SK-N-SH treated with all-trans-retinoic acid at 6 μM for 48 hours (cell line): ENCODE results near the gene F7.

ENCODE experiments used
- ATAC-seq: fragments of 200-7000 bp; cut with Tn5 transposase; 3 replicates; pipeline ENCODE4 v1.9.1; 2020; ENCODE audit warnings: mild to moderate bottlenecking, moderate library complexity
- ARNTL ChIP-seq: fragments of 450-650 bp; formaldehyde crosslinking; IDR thresholded peaks from 2 replicates; pipeline ENCODE4 v1.5.0; 2020; ENCODE audit warnings: low read depth, mild to moderate bottlenecking, moderate library complexity, borderline replicate concordance
- CSDC2 ChIP-seq: fragments of 250-450 bp; sonication (Bioruptor Pico); IDR thresholded peaks from 2 replicates; pipeline ENCODE4 v1.5.0; 2020; ENCODE audit warnings: mild to moderate bottlenecking, moderate library complexity
- GLIS3 ChIP-seq: fragments of 250-450 bp; sonication (Bioruptor Pico); IDR thresholded peaks from 2 replicates; pipeline ENCODE4 v1.5.0; 2020; ENCODE audit warnings: mild to moderate bottlenecking, moderate library complexity
- ISL1 ChIP-seq: fragments of 250-450 bp; sonication (Bioruptor Pico); IDR thresholded peaks from 2 replicates; pipeline ENCODE4 v2.1.2; 2022; ENCODE audit warnings: mild to moderate bottlenecking, moderate library complexity
- OSR1 ChIP-seq: fragments of 250-450 bp; sonication (Bioruptor Pico); IDR thresholded peaks from 2 replicates; pipeline ENCODE4 v1.8.0; 2022; ENCODE audit warnings: moderate library complexity, mild to moderate bottlenecking, inconsistent platforms
- PPARA ChIP-seq: fragments of 250-450 bp; sonication (Bioruptor Pico); IDR thresholded peaks from 2 replicates; pipeline ENCODE4 v1.5.0; 2020; ENCODE audit warnings: mild to moderate bottlenecking, borderline replicate concordance
- RARB ChIP-seq: fragments of 250-450 bp; sonication (Bioruptor Pico); IDR thresholded peaks from 2 replicates; pipeline ENCODE4 v1.8.0; 2021; ENCODE audit warnings: mild to moderate bottlenecking, moderate library complexity
- SNAI2 ChIP-seq: fragments of 250-450 bp; sonication (Bioruptor Pico); IDR thresholded peaks from 2 replicates; pipeline ENCODE4 v1.5.0; 2020; ENCODE audit warnings: mild to moderate bottlenecking, moderate library complexity
- TCF4 ChIP-seq: fragments of 250-450 bp; sonication (Bioruptor Pico); IDR thresholded peaks from 2 replicates; pipeline ENCODE4 v1.8.0; 2021; ENCODE audit warnings: mild to moderate bottlenecking, moderate library complexity, borderline replicate concordance
- TOX ChIP-seq: fragments of 250-450 bp; sonication (Bioruptor Pico); IDR thresholded peaks from 2 replicates; pipeline ENCODE4 v1.8.0; 2021; ENCODE audit warnings: mild to moderate bottlenecking, moderate library complexity, borderline replicate concordance
- ZC3H10 ChIP-seq: fragments of 250-450 bp; sonication (Bioruptor Pico); IDR thresholded peaks from 2 replicates; pipeline ENCODE4 v1.5.1; 2021; ENCODE audit warnings: mild to moderate bottlenecking, moderate library complexity
- ZFP3 ChIP-seq: fragments of 250-450 bp; sonication (Bioruptor Pico); IDR thresholded peaks from 2 replicates; pipeline ENCODE4 v1.5.0; 2020; ENCODE audit warnings: mild to moderate bottlenecking, moderate library complexity
- ZFP30 ChIP-seq: fragments of 450-650 bp; formaldehyde crosslinking; IDR thresholded peaks from 2 replicates; pipeline ENCODE4 v1.5.0; 2022; ENCODE audit warnings: mild to moderate bottlenecking, moderate library complexity
- ZNF565 ChIP-seq: fragments of 450-650 bp; formaldehyde crosslinking; conservative IDR thresholded peaks from 2 replicates; pipeline ENCODE4 v1.5.0; 2020; ENCODE audit warnings: low read depth, mild to moderate bottlenecking, moderate library complexity
- ZNF70 ChIP-seq: fragments of 450-650 bp; formaldehyde crosslinking; IDR thresholded peaks from 2 replicates; pipeline ENCODE4 v1.5.0; 2020; ENCODE audit warnings: mild to moderate bottlenecking, moderate library complexity
- ZNF8 ChIP-seq: fragments of 450-650 bp; formaldehyde crosslinking; IDR thresholded peaks from 2 replicates; pipeline ENCODE4 v1.5.0; 2020; ENCODE audit warnings: mild to moderate bottlenecking, moderate library complexity
- TF ChIP-seq, protein P1 (sequence below): fragments of 250-450 bp; sonication (Bioruptor Pico); IDR thresholded peaks from 2 replicates; pipeline ENCODE4 v1.5.0; 2020; ENCODE audit warnings: mild to moderate bottlenecking, moderate library complexity
- TF ChIP-seq, protein P2 (sequence below): fragments of 250-450 bp; sonication (Bioruptor Pico); IDR thresholded peaks from 2 replicates; pipeline ENCODE4 v1.5.1; 2020; ENCODE audit warnings: low read depth, mild to moderate bottlenecking, moderate library complexity
- TF ChIP-seq, protein P3 (sequence below): fragments of 250-450 bp; sonication (Bioruptor Pico); IDR thresholded peaks from 2 replicates; pipeline ENCODE4 v1.8.0; 2020; ENCODE audit warnings: mild to moderate bottlenecking, moderate library complexity, borderline replicate concordance
- TF ChIP-seq, protein P4 (sequence below): fragments of 250-450 bp; sonication (Bioruptor Pico); IDR thresholded peaks from 2 replicates; pipeline ENCODE4 v1.8.0; 2021; ENCODE audit warnings: low read depth, mild to moderate bottlenecking, moderate library complexity, borderline replicate concordance

The F7 gene

DNA sequence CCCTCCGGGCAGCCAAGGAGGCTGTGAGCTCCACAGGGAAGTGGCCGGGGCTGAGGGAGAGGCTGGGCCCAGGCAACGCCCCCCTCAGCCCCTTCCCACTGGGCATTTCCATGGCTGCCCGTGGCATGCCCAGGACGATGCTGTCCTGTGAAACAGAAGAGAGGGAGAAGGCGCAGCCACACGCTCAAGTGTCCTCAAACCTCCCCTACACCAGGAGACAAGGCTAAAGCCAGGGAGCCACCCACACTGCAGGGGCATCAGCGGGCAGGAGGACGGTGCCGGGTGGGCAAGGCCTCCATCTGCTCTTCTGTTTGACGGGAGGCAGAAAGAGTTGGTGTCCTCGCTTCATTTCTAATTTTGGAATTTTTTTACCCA, 38.7 kb downstream of the F7 start (continued):
- TF ChIP-seq, protein P1, sequence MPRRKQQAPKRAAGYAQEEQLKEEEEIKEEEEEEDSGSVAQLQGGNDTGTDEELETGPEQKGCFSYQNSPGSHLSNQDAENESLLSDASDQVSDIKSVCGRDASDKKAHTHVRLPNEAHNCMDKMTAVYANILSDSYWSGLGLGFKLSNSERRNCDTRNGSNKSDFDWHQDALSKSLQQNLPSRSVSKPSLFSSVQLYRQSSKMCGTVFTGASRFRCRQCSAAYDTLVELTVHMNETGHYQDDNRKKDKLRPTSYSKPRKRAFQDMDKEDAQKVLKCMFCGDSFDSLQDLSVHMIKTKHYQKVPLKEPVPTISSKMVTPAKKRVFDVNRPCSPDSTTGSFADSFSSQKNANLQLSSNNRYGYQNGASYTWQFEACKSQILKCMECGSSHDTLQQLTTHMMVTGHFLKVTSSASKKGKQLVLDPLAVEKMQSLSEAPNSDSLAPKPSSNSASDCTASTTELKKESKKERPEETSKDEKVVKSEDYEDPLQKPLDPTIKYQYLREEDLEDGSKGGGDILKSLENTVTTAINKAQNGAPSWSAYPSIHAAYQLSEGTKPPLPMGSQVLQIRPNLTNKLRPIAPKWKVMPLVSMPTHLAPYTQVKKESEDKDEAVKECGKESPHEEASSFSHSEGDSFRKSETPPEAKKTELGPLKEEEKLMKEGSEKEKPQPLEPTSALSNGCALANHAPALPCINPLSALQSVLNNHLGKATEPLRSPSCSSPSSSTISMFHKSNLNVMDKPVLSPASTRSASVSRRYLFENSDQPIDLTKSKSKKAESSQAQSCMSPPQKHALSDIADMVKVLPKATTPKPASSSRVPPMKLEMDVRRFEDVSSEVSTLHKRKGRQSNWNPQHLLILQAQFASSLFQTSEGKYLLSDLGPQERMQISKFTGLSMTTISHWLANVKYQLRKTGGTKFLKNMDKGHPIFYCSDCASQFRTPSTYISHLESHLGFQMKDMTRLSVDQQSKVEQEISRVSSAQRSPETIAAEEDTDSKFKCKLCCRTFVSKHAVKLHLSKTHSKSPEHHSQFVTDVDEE (CRISPR knock-in tag) = no peak
- no peak for TF ChIP-seq RARB (CRISPR knock-in tag)
- no peak for TF ChIP-seq ZNF70 (CRISPR knock-in tag)

DNA sequence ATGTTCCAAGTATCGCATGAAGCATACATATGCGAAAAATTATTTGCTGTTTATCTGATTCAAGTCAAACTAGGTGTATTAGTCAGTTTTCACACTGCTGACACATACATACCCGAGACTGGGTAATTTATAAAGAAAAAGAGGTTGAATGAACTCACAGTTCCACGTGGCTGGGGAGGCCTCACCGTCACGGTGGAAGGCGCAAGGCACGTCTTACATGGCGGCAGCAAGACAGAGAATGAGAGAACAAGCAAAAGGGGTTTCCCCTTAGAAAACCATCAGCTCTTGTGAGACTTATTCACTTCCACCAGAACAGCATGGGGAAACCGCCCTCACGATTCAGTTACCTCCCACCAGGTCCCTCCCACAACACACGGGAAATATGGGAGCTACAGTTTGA, 39.9 kb downstream of the F7 start:
- TF ChIP-seq ZNF70 (CRISPR knock-in tag) (no peak), ZFP30 (CRISPR knock-in tag) (no peak), SNAI2 (CRISPR knock-in tag) (no peak), CSDC2 (CRISPR knock-in tag) (no peak), ZNF8 (no peak), ZNF565 (CRISPR knock-in tag) (no peak), TCF4 (CRISPR knock-in tag) (no peak), TOX (CRISPR knock-in tag) (no peak), ZC3H10 (CRISPR knock-in tag) (no peak), ZFP3 (CRISPR knock-in tag) (no peak), GLIS3 (CRISPR knock-in tag) (no peak), PPARA (CRISPR knock-in tag) (no peak), OSR1 (CRISPR knock-in tag) (no peak)
- TF ChIP-seq, protein P2, sequence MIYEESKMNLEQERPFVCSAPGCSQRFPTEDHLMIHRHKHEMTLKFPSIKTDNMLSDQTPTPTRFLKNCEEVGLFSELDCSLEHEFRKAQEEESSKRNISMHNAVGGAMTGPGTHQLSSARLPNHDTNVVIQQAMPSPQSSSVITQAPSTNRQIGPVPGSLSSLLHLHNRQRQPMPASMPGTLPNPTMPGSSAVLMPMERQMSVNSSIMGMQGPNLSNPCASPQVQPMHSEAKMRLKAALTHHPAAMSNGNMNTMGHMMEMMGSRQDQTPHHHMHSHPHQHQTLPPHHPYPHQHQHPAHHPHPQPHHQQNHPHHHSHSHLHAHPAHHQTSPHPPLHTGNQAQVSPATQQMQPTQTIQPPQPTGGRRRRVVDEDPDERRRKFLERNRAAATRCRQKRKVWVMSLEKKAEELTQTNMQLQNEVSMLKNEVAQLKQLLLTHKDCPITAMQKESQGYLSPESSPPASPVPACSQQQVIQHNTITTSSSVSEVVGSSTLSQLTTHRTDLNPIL (CRISPR knock-in tag) = no peak
- TF ChIP-seq, protein P3, sequence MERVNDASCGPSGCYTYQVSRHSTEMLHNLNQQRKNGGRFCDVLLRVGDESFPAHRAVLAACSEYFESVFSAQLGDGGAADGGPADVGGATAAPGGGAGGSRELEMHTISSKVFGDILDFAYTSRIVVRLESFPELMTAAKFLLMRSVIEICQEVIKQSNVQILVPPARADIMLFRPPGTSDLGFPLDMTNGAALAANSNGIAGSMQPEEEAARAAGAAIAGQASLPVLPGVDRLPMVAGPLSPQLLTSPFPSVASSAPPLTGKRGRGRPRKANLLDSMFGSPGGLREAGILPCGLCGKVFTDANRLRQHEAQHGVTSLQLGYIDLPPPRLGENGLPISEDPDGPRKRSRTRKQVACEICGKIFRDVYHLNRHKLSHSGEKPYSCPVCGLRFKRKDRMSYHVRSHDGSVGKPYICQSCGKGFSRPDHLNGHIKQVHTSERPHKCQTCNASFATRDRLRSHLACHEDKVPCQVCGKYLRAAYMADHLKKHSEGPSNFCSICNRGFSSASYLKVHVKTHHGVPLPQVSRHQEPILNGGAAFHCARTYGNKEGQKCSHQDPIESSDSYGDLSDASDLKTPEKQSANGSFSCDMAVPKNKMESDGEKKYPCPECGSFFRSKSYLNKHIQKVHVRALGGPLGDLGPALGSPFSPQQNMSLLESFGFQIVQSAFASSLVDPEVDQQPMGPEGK (CRISPR knock-in tag) = no peak
- TF ChIP-seq, protein P4, sequence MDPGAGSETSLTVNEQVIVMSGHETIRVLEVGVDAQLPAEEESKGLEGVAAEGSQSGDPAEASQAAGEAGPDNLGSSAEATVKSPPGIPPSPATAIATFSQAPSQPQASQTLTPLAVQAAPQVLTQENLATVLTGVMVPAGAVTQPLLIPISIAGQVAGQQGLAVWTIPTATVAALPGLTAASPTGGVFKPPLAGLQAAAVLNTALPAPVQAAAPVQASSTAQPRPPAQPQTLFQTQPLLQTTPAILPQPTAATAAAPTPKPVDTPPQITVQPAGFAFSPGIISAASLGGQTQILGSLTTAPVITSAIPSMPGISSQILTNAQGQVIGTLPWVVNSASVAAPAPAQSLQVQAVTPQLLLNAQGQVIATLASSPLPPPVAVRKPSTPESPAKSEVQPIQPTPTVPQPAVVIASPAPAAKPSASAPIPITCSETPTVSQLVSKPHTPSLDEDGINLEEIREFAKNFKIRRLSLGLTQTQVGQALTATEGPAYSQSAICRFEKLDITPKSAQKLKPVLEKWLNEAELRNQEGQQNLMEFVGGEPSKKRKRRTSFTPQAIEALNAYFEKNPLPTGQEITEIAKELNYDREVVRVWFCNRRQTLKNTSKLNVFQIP (CRISPR knock-in tag) = no peak
- TF ChIP-seq, all 23 proteins: peak for 0
- ATAC-seq = no peak

DNA sequence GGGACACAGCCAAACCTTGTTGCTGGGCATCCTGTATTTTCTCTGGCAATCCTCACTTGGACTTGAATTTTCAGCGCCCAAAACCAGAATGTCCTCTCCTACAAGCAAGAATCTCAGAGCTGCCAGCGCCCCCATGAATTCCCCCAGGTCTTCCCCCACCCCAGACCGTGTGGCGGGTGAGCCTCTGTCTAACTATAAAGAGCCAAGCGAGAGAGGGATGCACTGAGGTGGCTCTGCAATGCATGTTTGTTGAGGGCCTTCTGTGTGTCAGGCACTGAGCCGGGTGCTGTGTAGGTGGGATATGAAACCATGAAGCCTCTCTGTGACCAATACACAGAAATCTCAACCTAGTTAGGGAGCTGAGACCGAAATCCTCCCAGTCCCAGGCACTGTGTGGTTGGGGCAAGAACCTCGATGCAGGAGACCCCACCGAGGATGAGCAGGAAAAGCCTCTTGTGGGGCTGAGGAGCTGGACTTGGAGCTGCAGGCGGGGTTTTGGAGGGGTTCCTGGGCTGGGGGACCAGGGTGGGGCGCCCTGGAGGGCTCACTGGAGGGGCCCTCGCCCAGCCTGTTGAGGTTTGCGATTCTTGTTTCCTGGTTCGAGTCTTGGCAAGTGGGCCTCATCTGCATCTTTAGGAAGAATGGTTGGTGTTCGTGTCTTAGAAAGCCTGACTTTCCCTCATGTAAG, 40.5 kb downstream of the F7 start:
- TF ChIP-seq ISL1 (no peak), PPARA (CRISPR knock-in tag) (no peak), SNAI2 (CRISPR knock-in tag) (no peak), ZNF70 (CRISPR knock-in tag) (no peak), ZFP3 (CRISPR knock-in tag) (no peak), GLIS3 (CRISPR knock-in tag) (no peak), ARNTL (no peak)
- TF ChIP-seq, protein P3 (CRISPR knock-in tag) = no peak
- ATAC-seq = no peak
